ENCODE results near the gene SIAH2. TPM values are rescaled to one million over a fixed set of nuclear protein-coding genes. Genes with fewer than 3 reads are reported as not detected.
A peak's percentile ranks its signal among the peaks of the same experiment; 100 is the strongest.

SIAH2 gene, protein sequence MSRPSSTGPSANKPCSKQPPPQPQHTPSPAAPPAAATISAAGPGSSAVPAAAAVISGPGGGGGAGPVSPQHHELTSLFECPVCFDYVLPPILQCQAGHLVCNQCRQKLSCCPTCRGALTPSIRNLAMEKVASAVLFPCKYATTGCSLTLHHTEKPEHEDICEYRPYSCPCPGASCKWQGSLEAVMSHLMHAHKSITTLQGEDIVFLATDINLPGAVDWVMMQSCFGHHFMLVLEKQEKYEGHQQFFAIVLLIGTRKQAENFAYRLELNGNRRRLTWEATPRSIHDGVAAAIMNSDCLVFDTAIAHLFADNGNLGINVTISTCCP
- total RNA-seq = 10 to 100 TPM; 20.5 to 53.0 (median 36.5) TPM
- long read RNA-seq, partial matches to known transcripts = 0 of 2 reads
- long read RNA-seq, other reads (novel, unspliced or antisense) = 2 of 2 reads

DNA sequence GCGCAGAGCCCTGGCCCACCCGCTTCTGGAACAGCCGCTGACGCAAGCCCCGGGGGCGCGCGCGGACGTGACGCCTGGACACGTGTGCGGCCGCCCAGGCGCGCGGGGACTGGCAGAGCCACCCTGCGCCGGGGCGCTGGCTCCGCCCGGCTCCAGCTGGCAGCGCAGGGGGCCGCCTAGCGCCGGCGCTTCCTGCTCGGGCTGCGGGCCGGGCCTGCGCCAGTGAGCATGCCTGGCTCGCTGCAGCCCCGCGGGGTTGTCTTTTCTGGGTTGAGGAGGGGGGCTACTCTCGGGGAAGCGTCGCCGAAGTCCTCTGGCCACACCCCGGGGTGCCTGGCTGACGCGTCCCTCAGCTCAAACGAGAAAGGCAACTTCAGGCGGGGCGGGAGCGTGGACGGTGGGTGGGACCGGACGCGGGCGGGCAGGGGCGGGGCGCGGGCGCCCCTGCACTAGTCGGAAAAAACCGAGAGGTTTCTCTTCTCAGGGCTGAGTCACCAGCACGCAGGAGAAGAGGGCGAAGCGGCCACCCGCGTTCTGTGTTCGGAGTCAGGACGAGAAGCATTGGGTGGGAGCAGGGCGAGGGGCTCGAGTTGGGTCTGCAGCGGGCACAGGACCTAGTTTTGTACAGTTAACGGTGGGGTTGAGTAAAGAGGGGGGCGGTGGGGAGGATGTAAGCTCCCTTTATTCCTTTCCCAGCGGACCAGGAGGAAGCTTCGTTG lies at the start of gene SIAH2:
Gene SIAH2, minus strand, starts transcription at position 48 of the 719 bp plus-strand sequence. CDS start 320 bp downstream, outside the sequence.
- Histone ChIP-seq H3K4me1 (peaks cover 0 to 35% (median 6%) of the 10 kb centered on the region in 4 donors), H3K27ac (peak within 1 kb of the TSS; percentile 98 to 100 (median 99)), H3K27me3 (no peaks in the 10 kb centered on the region), H3K9me3 (no peaks in the 10 kb centered on the region), H3K4me3 (peak within 1 kb of the TSS; percentile 67 to 75 (median 74)), H3K36me3 (no peaks in the 10 kb centered on the region)
- DNase-seq (peak; percentile 96 to 97 (median 96)), ATAC-seq (peak; percentile 77 to 90 (median 82))
- intact Hi-C loops (cut with DNase I) = no loop called here
- 0% methylated on average over 9 of the region's 70 CpGs for WGBS (ENCODE audit: insufficient coverage, low coverage, low lambda C conversion rate, missing lambda C conversion rate)
- TF ChIP-seq POLR2A (IDR thresholded peaks at IDR 0.05) = peak; percentile 98
- TF ChIP-seq, protein P1, sequence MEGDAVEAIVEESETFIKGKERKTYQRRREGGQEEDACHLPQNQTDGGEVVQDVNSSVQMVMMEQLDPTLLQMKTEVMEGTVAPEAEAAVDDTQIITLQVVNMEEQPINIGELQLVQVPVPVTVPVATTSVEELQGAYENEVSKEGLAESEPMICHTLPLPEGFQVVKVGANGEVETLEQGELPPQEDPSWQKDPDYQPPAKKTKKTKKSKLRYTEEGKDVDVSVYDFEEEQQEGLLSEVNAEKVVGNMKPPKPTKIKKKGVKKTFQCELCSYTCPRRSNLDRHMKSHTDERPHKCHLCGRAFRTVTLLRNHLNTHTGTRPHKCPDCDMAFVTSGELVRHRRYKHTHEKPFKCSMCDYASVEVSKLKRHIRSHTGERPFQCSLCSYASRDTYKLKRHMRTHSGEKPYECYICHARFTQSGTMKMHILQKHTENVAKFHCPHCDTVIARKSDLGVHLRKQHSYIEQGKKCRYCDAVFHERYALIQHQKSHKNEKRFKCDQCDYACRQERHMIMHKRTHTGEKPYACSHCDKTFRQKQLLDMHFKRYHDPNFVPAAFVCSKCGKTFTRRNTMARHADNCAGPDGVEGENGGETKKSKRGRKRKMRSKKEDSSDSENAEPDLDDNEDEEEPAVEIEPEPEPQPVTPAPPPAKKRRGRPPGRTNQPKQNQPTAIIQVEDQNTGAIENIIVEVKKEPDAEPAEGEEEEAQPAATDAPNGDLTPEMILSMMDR (IDR thresholded peaks at IDR 0.05) = peak in 1 of 4 donors; percentile 28

DNA sequence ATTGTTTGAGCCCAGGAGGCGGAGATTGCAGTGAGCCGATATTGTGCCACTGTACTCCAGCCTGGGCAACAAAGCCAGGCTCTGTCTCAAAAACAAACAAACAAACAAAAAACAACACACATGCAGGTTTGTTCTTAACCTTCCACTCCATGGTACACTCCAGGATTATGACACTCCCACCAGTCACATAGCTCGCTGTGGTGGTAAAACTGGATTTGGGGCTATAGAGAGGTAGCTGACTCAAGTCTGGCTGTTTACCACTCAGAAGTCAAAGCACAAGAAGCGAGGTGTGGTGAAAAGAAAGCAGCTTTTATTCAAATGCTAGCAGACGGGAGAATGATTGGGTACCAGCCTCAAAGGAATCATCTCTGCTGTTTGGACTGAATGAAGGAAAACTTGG lies 49.0 kb upstream of the SIAH2 start:
- 88% methylated on average over 5 of the region's 5 CpGs for WGBS (ENCODE audit: insufficient coverage, low coverage, low lambda C conversion rate, missing lambda C conversion rate)
- no peak for ATAC-seq

DNA sequence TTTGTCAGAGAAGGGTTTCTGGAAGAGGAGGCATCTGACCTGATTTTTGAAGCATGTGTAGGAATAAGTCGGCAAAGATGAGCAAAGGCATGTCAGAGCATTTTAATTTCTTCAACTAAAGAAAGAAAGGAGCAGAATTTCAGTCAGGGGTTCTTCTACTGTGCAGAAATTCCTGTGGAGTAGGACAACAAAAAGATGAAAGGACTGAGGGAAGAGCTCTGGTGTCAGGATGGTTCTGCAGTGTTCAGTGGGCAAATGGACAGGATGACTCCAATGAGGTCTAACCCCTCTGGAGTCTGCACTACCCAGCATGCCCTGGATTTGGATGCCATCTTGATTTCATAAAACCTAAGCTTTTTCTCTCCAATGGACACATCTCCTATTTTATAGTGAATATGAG lies 47.7 kb upstream of the SIAH2 start:
- Histone ChIP-seq H3K36me3 (no peaks in the 10 kb centered on the region), H3K27me3 (no peaks in the 10 kb centered on the region), H3K4me1 (no peaks in the 10 kb centered on the region), H3K27ac (no peak overlapping the region), H3K9me3 (no peaks in the 10 kb centered on the region), H3K4me3 (no peak overlapping the region)
- no peak for DNase-seq
- ATAC-seq = no peak
- TF ChIP-seq, protein P1 (IDR thresholded peaks at IDR 0.05) = no peak
- 100% methylated on average over 1 of the region's 1 CpG for WGBS (ENCODE audit: insufficient coverage, low coverage, low lambda C conversion rate, missing lambda C conversion rate)
- intact Hi-C loops (cut with DNase I) = no loop called here

More for the DNA sequence above, 49.0 kb upstream of the SIAH2 start:
- Histone ChIP-seq H3K27ac (no peak overlapping the region), H3K36me3 (no peaks in the 10 kb centered on the region), H3K4me3 (no peak overlapping the region), H3K4me1 (no peaks in the 10 kb centered on the region), H3K9me3 (no peaks in the 10 kb centered on the region), H3K27me3 (no peaks in the 10 kb centered on the region)
- intact Hi-C loops (cut with DNase I) = no loop called here
- no peak for DNase-seq
- TF ChIP-seq POLR2A (IDR thresholded peaks at IDR 0.05) = no peak
- TF ChIP-seq, protein P1 (IDR thresholded peaks at IDR 0.05) = no peak

DNA sequence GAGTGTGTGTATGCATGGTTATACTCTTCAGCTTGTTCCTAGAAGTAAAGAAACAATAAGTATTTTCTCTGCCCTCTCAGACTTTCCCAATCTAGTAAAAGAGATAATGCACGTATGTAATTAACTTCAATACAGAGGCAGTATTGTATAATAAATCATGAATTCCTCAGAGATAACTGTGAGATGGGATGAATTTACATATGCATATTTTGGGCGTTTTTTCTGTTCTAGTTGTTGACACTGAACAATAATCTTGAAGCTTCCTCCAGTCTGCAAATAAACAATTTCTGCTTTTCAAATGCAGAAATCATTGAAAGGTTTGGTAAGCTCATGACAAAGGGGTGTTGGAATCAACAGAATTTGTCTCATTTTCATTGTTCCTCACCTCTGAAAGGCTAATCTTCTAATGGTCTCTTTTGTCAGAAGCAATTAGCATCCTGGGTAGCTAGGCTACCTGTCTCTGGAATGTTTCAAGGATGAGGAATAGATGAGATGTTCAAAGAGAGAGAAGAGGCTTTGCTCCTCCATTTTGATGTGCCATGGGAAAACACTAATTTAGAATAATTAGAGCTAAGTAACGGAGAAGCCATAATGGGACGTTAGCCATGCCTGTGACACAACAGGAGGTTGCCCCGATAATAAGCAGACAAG lies 43.3 kb upstream of the SIAH2 start:
- Histone ChIP-seq H3K9me3 (no peaks in the 10 kb centered on the region), H3K36me3 (no peaks in the 10 kb centered on the region), H3K4me1 (no peaks in the 10 kb centered on the region), H3K27ac (no peak overlapping the region), H3K27me3 (no peaks in the 10 kb centered on the region), H3K4me3 (no peak overlapping the region)
- WGBS (ENCODE audit: insufficient coverage, low coverage, low lambda C conversion rate, missing lambda C conversion rate) = 68% methylated on average over 5 of the region's 5 CpGs
- no peak for TF ChIP-seq POLR2A (IDR thresholded peaks at IDR 0.05)
- TF ChIP-seq, protein P1 (IDR thresholded peaks at IDR 0.05) = no peak
- intact Hi-C loops (cut with DNase I) = no loop called here
- DNase-seq (no peak), ATAC-seq (no peak)

All from right lobe of liver (tissue), 6 donors.